Measurements from ENCODE around the gene OXER1. TPM values are rescaled to one million over a fixed set of nuclear protein-coding genes. Genes with fewer than 3 reads are reported as not detected.
A peak's percentile ranks its signal among the peaks of the same experiment; 100 is the strongest.

Gene OXER1
- total RNA-seq, 2 donors from 2014 or later = 3.5 to 6.5 TPM

DNA sequence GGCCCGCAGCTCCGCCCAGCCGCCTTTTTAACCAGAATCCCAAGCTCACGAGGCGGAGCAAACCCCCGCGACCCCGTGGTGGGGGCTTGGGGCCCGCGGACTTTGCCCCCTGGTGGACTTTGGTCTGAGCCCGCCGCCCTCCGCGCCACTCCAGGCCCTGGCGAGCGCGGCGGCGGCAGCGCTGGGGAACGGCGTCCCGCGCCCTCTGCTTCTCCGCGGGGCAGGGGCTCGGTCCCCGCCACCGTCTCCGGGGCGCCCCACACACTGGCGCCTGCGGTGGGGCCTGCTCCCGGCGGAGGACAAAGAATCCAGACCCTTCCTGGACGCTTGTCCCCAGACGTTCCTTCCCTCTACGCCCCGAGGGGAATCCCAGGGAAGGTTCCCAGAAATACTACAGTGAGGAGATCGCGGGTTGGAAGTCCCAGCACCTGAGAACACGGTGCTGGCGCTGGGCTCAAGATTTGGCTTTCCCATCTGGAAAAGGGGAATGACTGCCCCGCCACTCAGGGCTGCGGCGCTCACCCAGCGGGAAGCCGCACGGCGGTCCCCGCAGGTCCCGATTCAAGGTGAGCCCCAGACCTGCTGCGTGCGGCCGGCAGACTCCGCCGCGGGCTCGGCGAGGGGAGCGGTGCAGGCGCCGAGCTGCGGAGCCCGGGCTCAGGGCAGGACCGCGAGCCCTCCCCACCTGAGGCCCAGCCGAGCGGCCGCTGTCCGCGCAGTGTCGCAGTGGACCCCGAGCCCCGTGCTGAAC is 28.8 kb upstream of the OXER1 start, which contains the start of gene HAAO:
TSS of gene HAAO (minus strand) at position 1 of the 751 bp plus-strand sequence. CDS start 47 bp downstream, outside the sequence.
- H3K27ac ChIP-seq (ENCODE audit: low read depth, low read length) = peak within 1 kb of the TSS; percentile 91
- H3K36me3 ChIP-seq (ENCODE audit: control insufficient read depth, insufficient read depth, low read length) = no peaks in the 10 kb centered on the region
- peaks cover 31% of the 10 kb centered on the region for H3K27me3 Mint-ChIP-seq (ENCODE audit: insufficient read depth)
- peak; percentile 90 for DNase-seq
- peaks cover 26% of the 10 kb centered on the region for H3K27me3 ChIP-seq (ENCODE audit: control insufficient read depth, insufficient read depth, low read length, poor library complexity, severe bottlenecking)
- H3K9me3 ChIP-seq (ENCODE audit: control insufficient read depth, low read length) = peaks cover 10% of the 10 kb centered on the region
- peaks cover 3% of the 10 kb centered on the region for H3K4me1 ChIP-seq (ENCODE audit: control insufficient read depth, insufficient read depth, low read length)
- TF ChIP-seq, protein P1, sequence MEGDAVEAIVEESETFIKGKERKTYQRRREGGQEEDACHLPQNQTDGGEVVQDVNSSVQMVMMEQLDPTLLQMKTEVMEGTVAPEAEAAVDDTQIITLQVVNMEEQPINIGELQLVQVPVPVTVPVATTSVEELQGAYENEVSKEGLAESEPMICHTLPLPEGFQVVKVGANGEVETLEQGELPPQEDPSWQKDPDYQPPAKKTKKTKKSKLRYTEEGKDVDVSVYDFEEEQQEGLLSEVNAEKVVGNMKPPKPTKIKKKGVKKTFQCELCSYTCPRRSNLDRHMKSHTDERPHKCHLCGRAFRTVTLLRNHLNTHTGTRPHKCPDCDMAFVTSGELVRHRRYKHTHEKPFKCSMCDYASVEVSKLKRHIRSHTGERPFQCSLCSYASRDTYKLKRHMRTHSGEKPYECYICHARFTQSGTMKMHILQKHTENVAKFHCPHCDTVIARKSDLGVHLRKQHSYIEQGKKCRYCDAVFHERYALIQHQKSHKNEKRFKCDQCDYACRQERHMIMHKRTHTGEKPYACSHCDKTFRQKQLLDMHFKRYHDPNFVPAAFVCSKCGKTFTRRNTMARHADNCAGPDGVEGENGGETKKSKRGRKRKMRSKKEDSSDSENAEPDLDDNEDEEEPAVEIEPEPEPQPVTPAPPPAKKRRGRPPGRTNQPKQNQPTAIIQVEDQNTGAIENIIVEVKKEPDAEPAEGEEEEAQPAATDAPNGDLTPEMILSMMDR (conservative IDR thresholded peaks at IDR 0.05) = peak; percentile 46
- WGBS, 2 experiments (ENCODE audit: insufficient coverage in 1 of 2, insufficient read length in 1 of 2) = 1 to 4% methylated on average over 41 to 75 of the region's 75 CpGs
- peak within 1 kb of the TSS; percentile 63 for H3K9ac ChIP-seq (ENCODE audit: extremely low read depth, low read length, poor library complexity, severe bottlenecking)
- peaks cover 23% of the 10 kb centered on the region for H3K4me1 Mint-ChIP-seq
- peak within 1 kb of the TSS; percentile 68 for H3K4me3 Mint-ChIP-seq
- H3K9me3 Mint-ChIP-seq = peaks cover 4% of the 10 kb centered on the region
- H3K27ac Mint-ChIP-seq = peak within 1 kb of the TSS; percentile 74
- H3K4me3 ChIP-seq (ENCODE audit: low read length) = peak within 1 kb of the TSS; percentile 80
- H3K36me3 Mint-ChIP-seq (ENCODE audit: low read depth) = peaks cover 6% of the 10 kb centered on the region

- Histone ChIP-seq H3K9me3 (ENCODE audit: control insufficient read depth, low read length) (peaks cover 4% of the 10 kb centered on the region), H3K4me3 (ENCODE audit: low read length) (peak overlapping the region; percentile 80), H3K36me3 (ENCODE audit: control insufficient read depth, insufficient read depth, low read length) (no peaks in the 10 kb centered on the region), H3K27ac (ENCODE audit: low read depth, low read length) (peak overlapping the region; percentile 91), H3K9ac (ENCODE audit: extremely low read depth, low read length, poor library complexity, severe bottlenecking) (no peak overlapping the region), H3K27me3 (ENCODE audit: control insufficient read depth, insufficient read depth, low read length, poor library complexity, severe bottlenecking) (peaks cover 22% of the 10 kb centered on the region), H3K4me1 (ENCODE audit: control insufficient read depth, insufficient read depth, low read length) (peaks cover 3% of the 10 kb centered on the region)
- Mint-ChIP-seq H3K4me3 (peak overlapping the region; percentile 68), H3K9me3 (peaks cover 1% of the 10 kb centered on the region), H3K27me3 (ENCODE audit: insufficient read depth) (peaks cover 29% of the 10 kb centered on the region), H3K36me3 (ENCODE audit: low read depth) (peaks cover 2% of the 10 kb centered on the region), H3K4me1 (peaks cover 23% of the 10 kb centered on the region), H3K27ac (peak overlapping the region; percentile 67)
- TF ChIP-seq, protein P1 (conservative IDR thresholded peaks at IDR 0.05) = no peak
- WGBS, 2 experiments (ENCODE audit: insufficient coverage in 1 of 2, insufficient read length in 1 of 2) = 27% methylated on average over 18 of the region's 18 CpGs; no CpG with 5 or more reads in 1 of the 2 experiments
- no peak for DNase-seq
These were observed 28.2 kb upstream of the OXER1 start for GRCh38 chr2:42792087-42792582.

DNA sequence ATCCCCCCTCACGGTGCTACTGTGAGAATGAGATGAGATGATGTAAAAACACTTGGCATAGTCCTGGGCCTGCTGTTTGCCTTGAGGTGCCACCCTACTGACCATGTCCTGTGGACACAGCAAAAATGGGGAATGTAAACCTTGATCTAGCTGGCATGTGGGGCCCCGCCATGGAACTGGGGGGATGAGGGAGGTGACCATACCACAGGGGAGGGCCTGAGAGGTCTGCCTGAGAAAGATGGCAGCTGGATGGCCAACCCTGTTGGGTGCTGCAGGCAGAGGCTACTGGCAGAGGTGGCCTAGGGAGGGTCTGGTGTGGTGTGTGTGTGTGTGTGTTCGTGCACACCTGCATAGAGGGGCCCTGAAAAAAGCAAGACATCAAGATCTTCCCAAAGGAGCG is 27.7 kb upstream of the OXER1 start:
- Histone ChIP-seq H3K27ac (ENCODE audit: low read depth, low read length) (no peak overlapping the region), H3K4me3 (ENCODE audit: low read length) (peak overlapping the region; percentile 80), H3K36me3 (ENCODE audit: control insufficient read depth, insufficient read depth, low read length) (no peaks in the 10 kb centered on the region), H3K9me3 (ENCODE audit: control insufficient read depth, low read length) (no peaks in the 10 kb centered on the region), H3K27me3 (ENCODE audit: control insufficient read depth, insufficient read depth, low read length, poor library complexity, severe bottlenecking) (peaks cover 20% of the 10 kb centered on the region), H3K4me1 (ENCODE audit: control insufficient read depth, insufficient read depth, low read length) (peaks cover 3% of the 10 kb centered on the region), H3K9ac (ENCODE audit: extremely low read depth, low read length, poor library complexity, severe bottlenecking) (no peak overlapping the region)
- Mint-ChIP-seq H3K9me3 (no peaks in the 10 kb centered on the region), H3K4me1 (peaks cover 23% of the 10 kb centered on the region), H3K4me3 (peak overlapping the region; percentile 68), H3K27ac (no peak overlapping the region), H3K36me3 (ENCODE audit: low read depth) (peaks cover 2% of the 10 kb centered on the region), H3K27me3 (ENCODE audit: insufficient read depth) (peaks cover 29% of the 10 kb centered on the region)
- 77 to 100% methylated on average over 1 to 4 of the region's 4 CpGs for WGBS, 2 experiments (ENCODE audit: insufficient coverage in 1 of 2, insufficient read length in 1 of 2)
- DNase-seq = no peak
- TF ChIP-seq, protein P1 (conservative IDR thresholded peaks at IDR 0.05) = no peak
